GM06990 (cell line): ENCODE measurements around the gene ZNF132.
"Not testable (repeated sequence)": the region's sequence is repeated elsewhere in the genome, so short reads cannot be mapped to it uniquely, and the experiment has no call there.

ENCODE experiments used
- DNase-seq: peaks from one replicate; pipeline ENCODE4 v3.0.0-alpha.2; 2011; ENCODE audit not compliant: insufficient read length; ENCODE audit errors: extremely low read depth
- H3K27me3 ChIP-seq: replicated peaks from 2 replicates; pipeline ENCODE4 v1.6.0; 2011; ENCODE audit warnings: low read length; ENCODE audit not compliant: control insufficient read depth, insufficient read depth
- H3K36me3 ChIP-seq: 2 replicates; pipeline ENCODE4 v1.5.1; 2011; ENCODE audit warnings: low read length; ENCODE audit not compliant: control insufficient read depth, insufficient read depth
- H3K4me3 ChIP-seq: replicated peaks from 2 replicates; pipeline ENCODE4 v1.5.1; 2011; ENCODE audit warnings: low read depth, mild to moderate bottlenecking, control low read depth, low read length
- TF ChIP-seq, protein P1 (sequence below): IDR thresholded peaks from 2 replicates; pipeline ENCODE4 v1.5.1; 2011; ENCODE audit warnings: low read length, control low read depth, mild to moderate bottlenecking, inconsistent platforms; ENCODE audit not compliant: insufficient read depth, poor library complexity, severe bottlenecking

The ZNF132 gene

DNA sequence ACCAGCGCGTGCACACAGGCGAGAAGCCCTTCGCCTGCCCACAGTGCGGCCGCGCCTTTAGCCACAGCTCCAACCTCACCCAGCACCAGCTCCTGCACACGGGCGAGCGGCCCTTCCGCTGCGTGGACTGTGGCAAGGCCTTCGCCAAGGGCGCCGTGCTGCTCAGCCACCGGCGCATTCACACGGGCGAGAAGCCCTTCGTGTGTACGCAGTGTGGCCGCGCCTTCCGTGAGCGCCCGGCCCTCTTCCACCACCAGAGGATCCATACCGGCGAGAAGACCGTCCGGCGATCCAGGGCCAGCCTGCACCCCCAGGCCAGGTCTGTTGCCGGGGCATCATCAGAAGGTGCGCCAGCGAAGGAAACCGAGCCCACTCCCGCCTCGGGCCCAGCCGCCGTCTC lies 31.8 kb upstream of the ZNF132 start:
- TF ChIP-seq, protein P1, sequence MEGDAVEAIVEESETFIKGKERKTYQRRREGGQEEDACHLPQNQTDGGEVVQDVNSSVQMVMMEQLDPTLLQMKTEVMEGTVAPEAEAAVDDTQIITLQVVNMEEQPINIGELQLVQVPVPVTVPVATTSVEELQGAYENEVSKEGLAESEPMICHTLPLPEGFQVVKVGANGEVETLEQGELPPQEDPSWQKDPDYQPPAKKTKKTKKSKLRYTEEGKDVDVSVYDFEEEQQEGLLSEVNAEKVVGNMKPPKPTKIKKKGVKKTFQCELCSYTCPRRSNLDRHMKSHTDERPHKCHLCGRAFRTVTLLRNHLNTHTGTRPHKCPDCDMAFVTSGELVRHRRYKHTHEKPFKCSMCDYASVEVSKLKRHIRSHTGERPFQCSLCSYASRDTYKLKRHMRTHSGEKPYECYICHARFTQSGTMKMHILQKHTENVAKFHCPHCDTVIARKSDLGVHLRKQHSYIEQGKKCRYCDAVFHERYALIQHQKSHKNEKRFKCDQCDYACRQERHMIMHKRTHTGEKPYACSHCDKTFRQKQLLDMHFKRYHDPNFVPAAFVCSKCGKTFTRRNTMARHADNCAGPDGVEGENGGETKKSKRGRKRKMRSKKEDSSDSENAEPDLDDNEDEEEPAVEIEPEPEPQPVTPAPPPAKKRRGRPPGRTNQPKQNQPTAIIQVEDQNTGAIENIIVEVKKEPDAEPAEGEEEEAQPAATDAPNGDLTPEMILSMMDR: no peak
- no peak overlapping the region for H3K4me3 ChIP-seq
- no peaks in the 10 kb centered on the region for H3K27me3 ChIP-seq
- peaks cover 16% of the 10 kb centered on the region for H3K36me3 ChIP-seq
- DNase-seq: no peak

DNA sequence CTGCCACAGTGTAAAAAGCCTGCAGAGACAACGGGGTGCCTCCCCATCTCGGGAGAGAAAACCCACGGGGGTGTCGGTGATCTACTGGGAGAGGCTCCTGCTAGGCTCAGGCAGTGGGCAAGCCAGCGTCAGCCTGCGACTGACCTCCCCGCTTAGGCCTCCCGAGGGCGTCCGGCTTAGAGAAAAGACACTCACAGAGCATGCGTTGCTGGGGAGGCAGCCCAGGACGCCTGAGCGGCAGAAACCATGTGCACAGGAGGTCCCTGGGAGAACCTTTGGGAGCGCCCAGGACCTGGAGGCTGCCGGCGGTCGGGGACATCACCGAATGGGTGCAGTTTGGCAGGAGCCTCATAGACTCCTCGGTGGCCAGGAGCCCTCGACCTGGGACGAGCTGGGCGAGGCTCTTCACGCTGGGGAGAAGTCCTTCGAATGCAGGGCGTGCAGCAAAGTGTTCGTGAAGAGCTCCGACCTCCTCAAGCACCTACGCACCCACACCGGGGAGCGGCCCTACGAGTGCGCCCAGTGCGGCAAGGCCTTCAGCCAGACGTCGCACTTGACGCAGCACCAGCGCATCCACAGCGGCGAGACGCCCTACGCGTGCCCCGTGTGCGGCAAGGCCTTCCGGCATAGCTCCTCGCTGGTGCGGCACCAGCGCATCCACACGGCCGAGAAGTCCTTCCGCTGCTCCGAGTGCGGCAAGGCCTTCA lies 31.0 kb upstream of the ZNF132 start:
- not testable (repeated sequence) for H3K4me3 ChIP-seq, DNase-seq

DNA sequence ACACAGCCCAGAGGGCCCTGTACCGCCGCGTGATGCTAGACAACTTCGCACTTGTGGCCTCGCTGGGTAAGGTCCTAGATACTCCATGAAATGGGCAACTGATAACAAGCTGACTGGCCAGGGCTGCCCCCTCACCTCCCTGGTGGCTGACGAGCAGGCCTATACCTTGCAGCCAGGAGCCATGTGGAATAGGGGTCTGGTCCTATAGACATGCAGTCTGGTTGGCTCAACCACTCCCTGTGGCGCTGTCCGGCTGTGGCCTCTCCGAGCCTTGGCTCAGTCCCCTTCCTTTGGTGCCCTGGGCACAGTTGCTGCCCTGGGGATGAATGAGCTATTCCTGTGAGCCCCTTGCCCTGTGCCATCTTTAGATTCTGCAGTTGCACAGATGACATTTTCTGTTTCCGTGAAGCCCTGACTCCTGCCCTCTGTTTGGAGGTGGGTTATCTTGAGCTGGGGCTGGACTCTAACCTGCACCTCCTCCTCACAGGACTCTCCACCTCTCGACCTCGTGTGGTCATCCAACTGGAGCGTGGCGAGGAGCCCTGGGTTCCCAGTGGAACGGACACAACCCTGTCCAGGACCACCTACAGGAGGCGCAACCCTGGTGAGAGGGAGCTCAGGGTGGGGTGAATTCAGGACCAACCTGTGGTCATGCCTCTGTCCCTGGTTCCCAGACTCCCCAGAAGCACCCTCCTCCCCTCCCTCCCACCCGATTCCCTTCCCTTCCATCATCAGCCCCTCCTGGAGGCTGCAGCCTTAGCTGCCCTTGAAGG lies 29.5 kb upstream of the ZNF132 start:
- H3K36me3 ChIP-seq: peaks cover 16% of the 10 kb centered on the region
- TF ChIP-seq, protein P1: no peak

More for the DNA sequence above, 31.0 kb upstream of the ZNF132 start:
- peaks cover 16% of the 10 kb centered on the region for H3K36me3 ChIP-seq
- not testable (repeated sequence) for H3K27me3 ChIP-seq

GRCh38 chr19:58468216-58468839 lies 28.4 kb upstream of the ZNF132 start:
- peaks cover 13% of the 10 kb centered on the region for H3K36me3 ChIP-seq
- TF ChIP-seq, protein P1: no peak
- H3K27me3 ChIP-seq: no peaks in the 10 kb centered on the region
- DNase-seq: no peak
- H3K4me3 ChIP-seq: peak overlapping the region; percentile 50

More for the DNA sequence above, 29.5 kb upstream of the ZNF132 start:
- no peak for DNase-seq
- Histone ChIP-seq H3K4me3 (no peak overlapping the region), H3K27me3 (no peaks in the 10 kb centered on the region)

GRCh38 chr19:58466760-58467589 lies 27.0 kb upstream of the ZNF132 start, which contains the start of gene ZNF324:
Gene ZNF324, plus strand, starts transcription at chr19:58467080. Its CDS starts 2,106 bp downstream, at chr19:58469186.
- Histone ChIP-seq H3K36me3 (peaks cover 6% of the 10 kb centered on the region), H3K4me3 (peak within 1 kb of the TSS; percentile 90), H3K27me3 (no peaks in the 10 kb centered on the region)
- peak; percentile 95 for DNase-seq
- TF ChIP-seq, protein P1: no peak
